Activated B cell treated with CpG ODN at 0.5 μM for 24 hours (primary cell): ENCODE measurements around the gene PRPS1L1. TPM values are rescaled to one million over a fixed set of nuclear protein-coding genes. Genes with fewer than 3 reads are reported as not detected.

Source experiments
- ATAC-seq: fragments of 200-7000 bp; cut with Tn5 transposase; one replicate; pipeline ENCODE4 v1.10.0; 2021; ENCODE audit warnings: low read depth, mild to moderate bottlenecking, moderate library complexity
- CTCF ChIA-PET: fragments of 350-600 bp; sonication (Branson Sonifier 250); formaldehyde crosslinking; loops from one replicate; lab custom pipeline; 2021; ENCODE audit warnings: antibody characterized with exemption; lab: Charles Lee
- POLR2A ChIA-PET: fragments of 350-600 bp; sonication (Branson Sonifier 250); formaldehyde crosslinking; loops from one replicate; lab custom pipeline; 2021; ENCODE audit warnings: antibody characterized with exemption; lab: Charles Lee
- DNase-seq: peaks from one replicate; pipeline ENCODE4 v3.0.0; 2022
- H3K27ac Mint-ChIP-seq: one replicate; pipeline ENCODE4 v1.8.0; 2020; ENCODE audit warnings: mixed read lengths
- H3K27me3 Mint-ChIP-seq: one replicate; pipeline ENCODE4 v1.8.0; 2021; ENCODE audit warnings: mixed read lengths
- H3K36me3 Mint-ChIP-seq: one replicate; pipeline ENCODE4 v1.8.0; 2021; ENCODE audit warnings: low read depth, mixed read lengths
- H3K4me1 Mint-ChIP-seq: one replicate; pipeline ENCODE4 v1.8.0; 2021; ENCODE audit warnings: mixed read lengths
- H3K4me3 Mint-ChIP-seq: one replicate; pipeline ENCODE4 v1.8.0; 2020; ENCODE audit warnings: mild to moderate bottlenecking, mixed read lengths
- H3K9me3 Mint-ChIP-seq: one replicate; pipeline ENCODE4 v1.8.0; 2020; ENCODE audit warnings: mixed read lengths
- intact Hi-C: fragments of 100-400 bp; cut with micrococcal nuclease; formaldehyde crosslinking; loops from one replicate; pipeline ENCODE4 v1.15.1; 2024
- total RNA-seq: library from RNA; stranded (reverse); gene quantifications from 2 replicates; pipeline ENCODE4 v1.2.3, GENCODE V29; 2022
- TF ChIP-seq, protein P1 (sequence below): fragments of 200-600 bp; IDR thresholded peaks from one replicate; pipeline ENCODE4 v1.8.0; 2022; ENCODE audit warnings: antibody characterized with exemption, mild to moderate bottlenecking

PRPS1L1 gene
- total RNA-seq, 1 donor from 2014 or later = not detected

GRCh38 chr7:18016547-18017444 lies 10.8 kb downstream of the PRPS1L1 start:
- Mint-ChIP-seq H3K36me3 (no peaks in the 10 kb centered on the region), H3K4me1 (no peaks in the 10 kb centered on the region), H3K9me3 (no peaks in the 10 kb centered on the region), H3K4me3 (no peak overlapping the region), H3K27ac (no peak overlapping the region), H3K27me3 (peaks cover 15% of the 10 kb centered on the region)
- TF ChIP-seq, protein P1, sequence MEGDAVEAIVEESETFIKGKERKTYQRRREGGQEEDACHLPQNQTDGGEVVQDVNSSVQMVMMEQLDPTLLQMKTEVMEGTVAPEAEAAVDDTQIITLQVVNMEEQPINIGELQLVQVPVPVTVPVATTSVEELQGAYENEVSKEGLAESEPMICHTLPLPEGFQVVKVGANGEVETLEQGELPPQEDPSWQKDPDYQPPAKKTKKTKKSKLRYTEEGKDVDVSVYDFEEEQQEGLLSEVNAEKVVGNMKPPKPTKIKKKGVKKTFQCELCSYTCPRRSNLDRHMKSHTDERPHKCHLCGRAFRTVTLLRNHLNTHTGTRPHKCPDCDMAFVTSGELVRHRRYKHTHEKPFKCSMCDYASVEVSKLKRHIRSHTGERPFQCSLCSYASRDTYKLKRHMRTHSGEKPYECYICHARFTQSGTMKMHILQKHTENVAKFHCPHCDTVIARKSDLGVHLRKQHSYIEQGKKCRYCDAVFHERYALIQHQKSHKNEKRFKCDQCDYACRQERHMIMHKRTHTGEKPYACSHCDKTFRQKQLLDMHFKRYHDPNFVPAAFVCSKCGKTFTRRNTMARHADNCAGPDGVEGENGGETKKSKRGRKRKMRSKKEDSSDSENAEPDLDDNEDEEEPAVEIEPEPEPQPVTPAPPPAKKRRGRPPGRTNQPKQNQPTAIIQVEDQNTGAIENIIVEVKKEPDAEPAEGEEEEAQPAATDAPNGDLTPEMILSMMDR = no peak
- intact Hi-C loops = no loop called here
- DNase-seq (no peak), ATAC-seq (no peak)
- CTCF ChIA-PET = no interaction called here
- POLR2A ChIA-PET = no interaction called here

- Mint-ChIP-seq H3K9me3 (no peaks in the 10 kb centered on the region), H3K36me3 (no peaks in the 10 kb centered on the region), H3K4me1 (no peaks in the 10 kb centered on the region), H3K27ac (no peak overlapping the region), H3K27me3 (peaks cover 27% of the 10 kb centered on the region), H3K4me3 (no peak overlapping the region)
- DNase-seq (no peak), ATAC-seq (no peak)
- TF ChIP-seq, protein P1 = no peak
- ChIA-PET POLR2A (no interaction called here), CTCF (no interaction called here)
- intact Hi-C loops = no loop called here
These were observed 13.7 kb downstream of the PRPS1L1 start for GRCh38 chr7:18013936-18014335.

DNA sequence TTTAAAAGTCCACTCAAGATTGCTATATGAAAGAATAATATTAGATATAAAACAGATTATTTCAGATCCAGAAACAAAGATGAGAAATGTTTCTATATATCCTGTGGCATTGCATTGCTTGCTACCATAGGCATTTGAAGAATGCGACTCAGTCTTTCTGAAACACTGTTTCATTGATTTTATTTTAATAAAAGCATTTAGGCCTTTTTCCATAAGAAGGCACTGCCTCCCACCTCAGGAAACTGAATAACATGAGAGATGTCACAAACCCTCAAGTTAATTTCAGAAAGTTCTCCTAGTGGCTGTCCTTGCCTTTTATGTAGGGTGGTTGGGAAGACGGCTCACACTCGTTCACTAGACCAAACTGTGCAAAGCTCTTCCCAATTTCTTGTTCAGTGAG lies 23.3 kb downstream of the PRPS1L1 start:
- DNase-seq = no peak
- Mint-ChIP-seq H3K4me3 (no peak overlapping the region), H3K4me1 (no peaks in the 10 kb centered on the region), H3K27ac (no peak overlapping the region), H3K36me3 (no peaks in the 10 kb centered on the region), H3K27me3 (no peaks in the 10 kb centered on the region), H3K9me3 (peaks cover 2% of the 10 kb centered on the region)
- ATAC-seq = no peak
- CTCF ChIA-PET = no interaction called here
- TF ChIP-seq, protein P1 = no peak
- intact Hi-C loops = no loop called here
- POLR2A ChIA-PET = no interaction called here

GRCh38 chr7:18003286-18003994 lies 24.2 kb downstream of the PRPS1L1 start:
- Mint-ChIP-seq H3K27me3 (no peaks in the 10 kb centered on the region), H3K4me1 (no peaks in the 10 kb centered on the region), H3K9me3 (peaks cover 5% of the 10 kb centered on the region), H3K36me3 (no peaks in the 10 kb centered on the region), H3K4me3 (no peak overlapping the region), H3K27ac (no peak overlapping the region)
- DNase-seq = no peak
- ATAC-seq = no peak
- intact Hi-C loops = no loop called here
- TF ChIP-seq, protein P1 = no peak
- ChIA-PET CTCF (no interaction called here), POLR2A (no interaction called here)

DNA sequence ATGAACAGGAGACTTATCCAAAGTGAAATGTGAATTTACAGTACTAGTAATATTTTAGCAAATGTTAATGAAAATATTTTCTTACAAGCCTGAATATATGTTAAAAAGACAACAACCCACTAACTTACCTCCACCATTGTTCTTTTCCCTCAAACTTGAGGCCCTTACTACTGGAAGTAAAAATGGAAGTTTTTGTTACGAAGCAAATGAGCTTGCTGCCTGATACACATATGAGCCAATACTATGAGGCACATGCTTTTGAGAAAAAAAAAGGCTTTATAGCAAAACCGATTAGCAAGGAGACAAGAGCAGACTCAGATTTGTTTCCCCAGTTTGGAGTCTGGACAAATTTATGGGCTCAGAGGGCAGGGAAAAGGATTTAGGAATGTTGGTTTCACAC lies 29.0 kb downstream of the PRPS1L1 start:
- no peaks in the 10 kb centered on the region for H3K27me3 Mint-ChIP-seq
- H3K27ac Mint-ChIP-seq = no peak overlapping the region
- POLR2A ChIA-PET = no interaction called here
- ATAC-seq = no peak
- no peak for DNase-seq
- intact Hi-C loops = loop anchor here (10.0 kb wide), 1 partner anchor 294 kb away; no protein-coding TSS in a partner anchor
- H3K4me3 Mint-ChIP-seq = no peak overlapping the region
- peaks cover 6% of the 10 kb centered on the region for H3K9me3 Mint-ChIP-seq
- H3K4me1 Mint-ChIP-seq = no peaks in the 10 kb centered on the region
- CTCF ChIA-PET = no interaction called here
- H3K36me3 Mint-ChIP-seq = no peaks in the 10 kb centered on the region
- TF ChIP-seq, protein P1 = no peak
